Erythroblast (primary cell): Measurements from ENCODE around the gene TP53TG5.
"Not testable (repeated sequence)": the region's sequence is repeated elsewhere in the genome, so short reads cannot be mapped to it uniquely, and the experiment has no call there.

Experiments used
- DNase-seq, 2 experiments: peaks; one replicate each; lab custom pipeline; 2025; lab: John Stamatoyannopoulos, UW
- GATA1 ChIP-seq: IDR thresholded peaks from 2 replicates; pipeline ENCODE4 v1.6.1; 2011; ENCODE audit warnings: low read depth, mild to moderate bottlenecking, control low read depth, low read length, moderate library complexity
- POLR2A ChIP-seq: IDR thresholded peaks from 2 replicates; pipeline ENCODE4 v1.6.1; 2011; ENCODE audit warnings: mild to moderate bottlenecking, low read length

TP53TG5 gene

GRCh38 chr20:45355209-45356084 is 22.7 kb downstream of the TP53TG5 start:
- peak in 1 of 2 experiments; percentile 35 for DNase-seq
- TF ChIP-seq GATA1 = no peak
- no peak for TF ChIP-seq POLR2A

GRCh38 chr20:45354423-45355208 is 23.5 kb downstream of the TP53TG5 start:
- TF ChIP-seq GATA1 (no peak), POLR2A (no peak)
- DNase-seq = no peak

GRCh38 chr20:45353746-45354145 is 24.4 kb downstream of the TP53TG5 start:
- DNase-seq = no peak
- TF ChIP-seq POLR2A (no peak), GATA1 (no peak)

- TF ChIP-seq POLR2A (no peak), GATA1 (no peak)
- DNase-seq = no peak
These were observed 25.4 kb downstream of the TP53TG5 start for GRCh38 chr20:45352729-45353128.

GRCh38 chr20:45350795-45351194 is 27.3 kb downstream of the TP53TG5 start:
- DNase-seq = not testable (repeated sequence)

GRCh38 chr20:45350217-45350616 is 27.9 kb downstream of the TP53TG5 start:
- no peak for DNase-seq
- TF ChIP-seq GATA1 = no peak
- no peak for TF ChIP-seq POLR2A

- peak; percentile 70 for TF ChIP-seq POLR2A
- no peak for TF ChIP-seq GATA1
- peak; percentile 70 to 76 for DNase-seq
These were observed 30.0 kb downstream of the TP53TG5 start, which contains the start of gene SDC4 for GRCh38 chr20:45347936-45348778. SDC4 (minus strand) TSS chr20:45348424; CDS start chr20:45348384, 40 bp downstream.

- no peak for TF ChIP-seq POLR2A
- no peak for TF ChIP-seq GATA1
- no peak for DNase-seq
These were observed 30.7 kb downstream of the TP53TG5 start for GRCh38 chr20:45347297-45347935.

GRCh38 chr20:45346851-45347250 is 31.3 kb downstream of the TP53TG5 start:
- no peak for DNase-seq
- TF ChIP-seq POLR2A (no peak), GATA1 (no peak)

GRCh38 chr20:45346291-45346718 is 31.8 kb downstream of the TP53TG5 start:
- no peak for TF ChIP-seq GATA1
- TF ChIP-seq POLR2A = no peak
- peak; percentile 18 to 33 for DNase-seq

GRCh38 chr20:45345104-45345936 is 32.8 kb downstream of the TP53TG5 start:
- TF ChIP-seq GATA1 = no peak
- TF ChIP-seq POLR2A = no peak
- DNase-seq = peak in 1 of 2 experiments; percentile 14
